Hypothalamus (tissue), 51 donors: ENCODE measurements around the gene CLDND1.

Experiments
- DNase-seq, 51 donors: peaks; one replicate each; lab custom pipeline; 2025; lab: John Stamatoyannopoulos, UW

The CLDND1 gene

GRCh38 chr3:98521897-98522543 is 682 bp downstream of the CLDND1 start:
- DNase-seq = peak in 13 of 51 donors; percentile 15 to 71 (median 26)

- DNase-seq = peak in 1 of 51 donors; percentile 54
Measured at GRCh38 chr3:98519351-98519750, 3.4 kb downstream of the CLDND1 start.

- DNase-seq = peak in 12 of 51 donors; percentile 10 to 89 (median 30)
Measured at GRCh38 chr3:98518816-98519215, 3.9 kb downstream of the CLDND1 start.

GRCh38 chr3:98514948-98515347 is 7.8 kb downstream of the CLDND1 start:
- DNase-seq = no peak

- no peak for DNase-seq
Measured at GRCh38 chr3:98513736-98514135, 9.0 kb downstream of the CLDND1 start.

DNA sequence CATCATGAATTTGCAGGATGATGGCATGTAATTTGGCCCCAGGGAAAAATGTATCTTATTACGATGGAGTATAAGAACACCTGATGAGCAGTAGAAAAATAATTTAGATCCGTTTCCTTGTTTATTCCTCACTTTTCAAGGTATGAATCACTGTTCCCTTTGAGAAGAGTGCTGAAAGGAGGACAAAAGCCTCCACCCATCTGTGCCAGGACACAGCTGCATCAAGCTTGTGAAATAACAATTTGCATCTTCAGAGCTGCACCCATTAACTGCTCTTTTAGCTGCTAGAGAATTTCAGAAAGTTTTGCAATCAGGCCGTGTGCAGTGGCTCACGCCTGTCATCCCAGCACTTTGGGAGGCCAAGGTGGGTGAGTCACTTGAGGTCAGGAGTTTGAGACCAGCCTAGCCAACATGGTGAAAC is 9.6 kb downstream of the CLDND1 start:
- DNase-seq = peak in 2 of 51 donors; percentile 3 to 9

GRCh38 chr3:98512576-98512975 is 10.1 kb downstream of the CLDND1 start:
- DNase-seq = no peak

GRCh38 chr3:98508582-98508981 is 14.1 kb downstream of the CLDND1 start:
- no peak for DNase-seq

- DNase-seq = no peak
Measured at GRCh38 chr3:98504539-98504938, 18.2 kb downstream of the CLDND1 start.

GRCh38 chr3:98501863-98502576 is 20.7 kb downstream of the CLDND1 start:
- no peak for DNase-seq

DNA sequence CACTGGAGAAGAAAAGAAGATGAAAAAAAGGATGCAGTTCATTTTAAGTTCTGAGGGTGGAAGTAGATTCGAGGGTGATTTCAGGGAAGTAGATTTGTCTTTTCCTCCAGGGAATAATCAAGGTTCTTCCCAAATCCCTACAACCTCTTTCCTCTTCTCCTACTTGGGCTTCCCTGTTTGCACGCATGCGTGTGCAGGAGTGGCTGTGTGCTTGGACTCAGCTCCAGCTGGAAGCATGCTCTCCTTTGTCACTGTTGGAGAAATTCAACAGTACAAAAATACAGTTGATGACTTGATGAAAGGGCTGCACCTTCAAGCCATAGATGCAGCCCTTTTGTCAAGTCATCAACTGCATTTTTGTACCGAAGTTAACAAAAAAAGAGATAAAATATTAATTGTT is 21.4 kb downstream of the CLDND1 start:
- DNase-seq = peak in 9 of 51 donors; percentile 1 to 34 (median 14)

GRCh38 chr3:98500019-98500418 is 22.7 kb downstream of the CLDND1 start:
- no peak for DNase-seq

DNA sequence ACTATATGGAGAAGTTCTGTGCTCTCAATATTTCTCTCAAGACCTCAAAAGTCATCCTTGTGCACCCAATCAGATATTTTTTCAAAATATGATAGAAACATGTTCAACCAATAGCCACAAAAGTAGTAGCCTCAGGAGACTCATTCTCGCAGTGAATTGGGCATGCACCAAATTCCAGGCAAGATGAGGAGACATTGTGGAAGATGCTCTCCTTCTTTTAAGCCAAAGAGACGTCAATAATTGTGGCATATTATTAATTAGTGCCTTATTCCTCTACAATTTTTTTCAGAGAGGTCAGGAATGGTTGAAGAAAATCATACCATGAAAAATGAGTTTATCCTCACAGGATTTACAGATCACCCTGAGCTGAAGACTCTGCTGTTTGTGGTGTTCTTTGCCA is 25.3 kb downstream of the CLDND1 start, which contains the start of gene OR5K2:
Gene OR5K2 (plus strand): TSS at position 301 of the 400 bp plus-strand sequence. CDS start 0 bp downstream, at position 301.
- DNase-seq = no peak

GRCh38 chr3:98483626-98484025 is 39.1 kb downstream of the CLDND1 start:
- no peak for DNase-seq

DNA sequence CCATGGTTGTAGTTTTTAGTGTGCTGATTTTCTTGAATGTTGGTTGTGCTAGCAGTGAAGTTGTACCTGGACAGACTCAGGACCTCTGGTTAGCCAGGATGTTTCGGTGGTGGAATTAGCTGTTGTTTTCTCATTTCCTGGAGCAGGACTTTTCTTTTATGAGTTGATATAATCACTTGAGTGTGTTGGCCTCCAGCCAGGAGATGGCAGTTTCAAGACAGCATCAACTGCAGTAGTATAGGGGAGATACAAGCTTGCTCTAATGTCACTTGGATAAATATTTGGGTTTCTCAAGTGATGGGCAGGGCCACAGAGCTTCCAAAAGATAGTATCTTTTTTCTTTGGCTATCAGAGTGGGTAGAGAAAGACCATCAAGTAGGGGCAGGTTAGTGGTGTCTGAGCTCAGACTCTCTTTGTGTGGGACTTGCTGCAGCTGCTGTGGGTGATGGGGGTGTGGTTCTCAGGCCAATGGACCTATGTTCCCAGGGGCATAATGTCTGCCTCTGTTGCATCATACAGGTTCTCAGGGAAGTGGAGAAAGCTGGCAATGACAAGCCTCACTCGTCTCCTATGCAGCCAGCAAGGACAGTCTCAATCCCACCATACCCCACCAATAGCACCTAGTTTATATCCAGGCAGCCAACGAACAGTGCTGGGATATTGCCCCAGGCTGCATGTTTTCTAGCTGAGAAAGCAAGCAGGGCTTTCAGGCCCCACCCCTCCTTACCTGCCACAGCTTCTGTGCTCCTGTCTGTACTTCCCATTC is 39.8 kb downstream of the CLDND1 start:
- no peak for DNase-seq
